ENCODE results near the gene BCAT1.
"Not testable (repeated sequence)": the region's sequence is repeated elsewhere in the genome, so short reads cannot be mapped to it uniquely, and the experiment has no call there.

Gene BCAT1

GRCh38 chr12:24815114-24815423 lies 133.8 kb downstream of the BCAT1 start:
- DNase-seq (ENCODE audit: low read depth in 2 of 2): no peak

- no peak for DNase-seq (ENCODE audit: low read depth in 2 of 2)
These were observed 134.4 kb downstream of the BCAT1 start for GRCh38 chr12:24814379-24815113.

- DNase-seq (ENCODE audit: low read depth in 2 of 2): no peak
These were observed 138.5 kb downstream of the BCAT1 start for GRCh38 chr12:24810378-24810777.

- DNase-seq (ENCODE audit: low read depth in 2 of 2): not testable (repeated sequence)
These were observed 139.6 kb downstream of the BCAT1 start for GRCh38 chr12:24809306-24809705.

GRCh38 chr12:24808651-24809050 lies 140.2 kb downstream of the BCAT1 start:
- no peak for DNase-seq (ENCODE audit: low read depth in 2 of 2)

GRCh38 chr12:24806386-24806785 lies 142.5 kb downstream of the BCAT1 start:
- DNase-seq (ENCODE audit: low read depth in 2 of 2): no peak

- DNase-seq (ENCODE audit: low read depth in 2 of 2): no peak
These were observed 145.3 kb downstream of the BCAT1 start for GRCh38 chr12:24803430-24804245.

GRCh38 chr12:24798335-24798734 lies 150.6 kb downstream of the BCAT1 start:
- DNase-seq (ENCODE audit: low read depth in 2 of 2): no peak

- DNase-seq (ENCODE audit: low read depth in 2 of 2): no peak
These were observed 151.0 kb downstream of the BCAT1 start for GRCh38 chr12:24797901-24798300.

- DNase-seq (ENCODE audit: low read depth in 2 of 2): no peak
These were observed 152.0 kb downstream of the BCAT1 start for GRCh38 chr12:24796876-24797275.

- peak; percentile 3 to 9 for DNase-seq (ENCODE audit: low read depth in 2 of 2)
These were observed 153.1 kb downstream of the BCAT1 start for GRCh38 chr12:24795699-24796347.

- no peak for DNase-seq (ENCODE audit: low read depth in 2 of 2)
These were observed 157.3 kb downstream of the BCAT1 start for GRCh38 chr12:24791622-24792021.

GRCh38 chr12:24788886-24789285 lies 160.0 kb downstream of the BCAT1 start:
- DNase-seq (ENCODE audit: low read depth in 2 of 2): no peak

GRCh38 chr12:24780697-24781368 lies 168.1 kb downstream of the BCAT1 start:
- no peak for DNase-seq (ENCODE audit: low read depth in 2 of 2)

GRCh38 chr12:24778486-24779304 lies 170.2 kb downstream of the BCAT1 start:
- no peak for DNase-seq (ENCODE audit: low read depth in 2 of 2)

- no peak for DNase-seq (ENCODE audit: low read depth in 2 of 2)
These were observed 171.5 kb downstream of the BCAT1 start for GRCh38 chr12:24777359-24777758.

- no peak for DNase-seq (ENCODE audit: low read depth in 2 of 2)
These were observed 172.0 kb downstream of the BCAT1 start for GRCh38 chr12:24776861-24777260.

- no peak for DNase-seq (ENCODE audit: low read depth in 2 of 2)
These were observed 173.8 kb downstream of the BCAT1 start for GRCh38 chr12:24775073-24775472.

- no peak for DNase-seq (ENCODE audit: low read depth in 2 of 2)
These were observed 174.9 kb downstream of the BCAT1 start for GRCh38 chr12:24773996-24774395.

- no peak for DNase-seq (ENCODE audit: low read depth in 2 of 2)
These were observed 176.1 kb downstream of the BCAT1 start for GRCh38 chr12:24772813-24773212.

- no peak for DNase-seq (ENCODE audit: low read depth in 2 of 2)
These were observed 178.1 kb downstream of the BCAT1 start for GRCh38 chr12:24770821-24771220.
